Lung (tissue), 12 donors: Measurements from ENCODE around the gene OSBPL6. TPM values are rescaled to one million over a fixed set of nuclear protein-coding genes. Genes with fewer than 3 reads are reported as not detected.
A peak's percentile ranks its signal among the peaks of the same experiment; 100 is the strongest.

Source experiments
- ATAC-seq: fragments of 200-7000 bp; cut with Tn5 transposase; one replicate; pipeline ENCODE4 v1.9.1; 2020; ENCODE audit warnings: moderate number of reproducible peaks; ENCODE audit not compliant: insufficient read depth, low FRiP score
- DNase-seq, 3 donors: peaks; one replicate each; pipeline ENCODE4 v3.0.0-alpha.2; 2013 to 2017
- H3K27ac ChIP-seq, 2 donors: one replicate each; pipeline ENCODE4 v1.5.1; 2013; ENCODE audit warnings: mild to moderate bottlenecking in 2 of 2, moderate library complexity in 2 of 2, control low read depth in 1 of 2, inconsistent platforms in 1 of 2, low read depth in 1 of 2, low read length in 1 of 2
- H3K27me3 ChIP-seq, 3 donors: one replicate each; pipeline ENCODE4 v1.5.1; 2013; ENCODE audit warnings: low read length in 2 of 3; ENCODE audit not compliant: control insufficient read depth in 3 of 3, insufficient read depth in 3 of 3
- H3K36me3 ChIP-seq, 4 donors: one replicate each; pipeline ENCODE4 v1.5.1; 2013; ENCODE audit warnings: low read length in 4 of 4, mild to moderate bottlenecking in 1 of 4, moderate library complexity in 1 of 4; ENCODE audit not compliant: control insufficient read depth in 4 of 4, insufficient read depth in 4 of 4
- H3K4me1 ChIP-seq, 5 donors: one replicate each; pipeline ENCODE4 v1.5.1; 2013; ENCODE audit warnings: low read length in 5 of 5, mild to moderate bottlenecking in 2 of 5, moderate library complexity in 1 of 5; ENCODE audit not compliant: control insufficient read depth in 5 of 5, insufficient read depth in 5 of 5
- H3K4me3 ChIP-seq: one replicate; pipeline ENCODE4 v1.5.1; 2013; ENCODE audit warnings: mild to moderate bottlenecking, control low read depth, moderate library complexity
- H3K9ac ChIP-seq, 2 donors: one replicate each; pipeline ENCODE4 v1.5.1; 2013; ENCODE audit warnings: low read length in 2 of 2, control low read depth in 1 of 2; ENCODE audit not compliant: insufficient read depth in 1 of 2
- H3K9me3 ChIP-seq, 4 donors: one replicate each; pipeline ENCODE4 v1.5.1; 2013; ENCODE audit warnings: low read length in 3 of 4, mild to moderate bottlenecking in 1 of 4, moderate library complexity in 1 of 4; ENCODE audit not compliant: control insufficient read depth in 4 of 4, insufficient read depth in 3 of 4
- CTCF ChIP-seq: IDR thresholded peaks from 2 replicates; pipeline ENCODE4 v1.5.1; 2012; ENCODE audit warnings: mild to moderate bottlenecking; ENCODE audit errors: control extremely low read depth, extremely low read depth
- WGBS, 2 donors: extraction: QIAGEN DNeasy Blood & Tissue Kit; methylation state at CpG; one replicate each; pipeline ENCODE4 v1.1.7; 2013; 5-methylcytosine and 5-hydroxymethylcytosine counted together
- polyA plus RNA-seq, 2 donors: library from polyadenylated mRNA; stranded (reverse); fragments of 200-250 nt; gene quantifications; one replicate each; pipeline ENCODE4 v1.2.1, GENCODE V29; 2013
- total RNA-seq, 2 donors: library from RNA; depleted of rRNA in 1 of 2; stranded (reverse); fragments of >200 nt in 1 of 2; gene quantifications; one replicate each; pipeline ENCODE4 v1.2.1, GENCODE V29; 2014 to 2021
- donor health status: control.
- donor health status: control.
- donor health status: Bipolar disorder and iron deficiency.
- donor health status: healthy.
- donor health status: DM: yes; HTN: yes; CAD: no.

OSBPL6 gene
- total and polyA plus RNA-seq, 4 donors, result 1.9 to 23.5 (median 7.8) TPM

GRCh38 chr2:178330175-178331017 is 136.1 kb downstream of the OSBPL6 start:
- no peaks in the 10 kb centered on the region for H3K27me3 ChIP-seq
- H3K4me1 ChIP-seq, result no peaks in the 10 kb centered on the region
- H3K4me3 ChIP-seq, result no peak overlapping the region
- H3K27ac ChIP-seq, result no peak overlapping the region
- no peak overlapping the region for H3K9ac ChIP-seq
- no peaks in the 10 kb centered on the region for H3K9me3 ChIP-seq
- H3K36me3 ChIP-seq, result no peaks in the 10 kb centered on the region
- 66 to 81% methylated on average over 8 of the region's 8 CpGs for WGBS, 2 donors
- no peak for TF ChIP-seq CTCF
- peak in 2 of 3 donors; percentile 25 to 48 for DNase-seq
- no peak for ATAC-seq

- no peaks in the 10 kb centered on the region for H3K27me3 ChIP-seq
- no peak overlapping the region for H3K4me3 ChIP-seq
- H3K27ac ChIP-seq, result peak overlapping the region in 1 of 2 donors; percentile 72
- no peak for ATAC-seq
- no peaks in the 10 kb centered on the region for H3K4me1 ChIP-seq
- no peak overlapping the region for H3K9ac ChIP-seq
- TF ChIP-seq CTCF, result no peak
- H3K9me3 ChIP-seq, result no peaks in the 10 kb centered on the region
- no peaks in the 10 kb centered on the region for H3K36me3 ChIP-seq
- 85 to 94% methylated on average over 9 of the region's 9 CpGs for WGBS, 2 donors
- DNase-seq, result peak in 2 of 3 donors; percentile 36 to 55
These were observed 137.4 kb downstream of the OSBPL6 start for GRCh38 chr2:178331474-178332432.

GRCh38 chr2:178333851-178334250 is 139.5 kb downstream of the OSBPL6 start:
- ATAC-seq (no peak), DNase-seq (no peak)
- no peaks in the 10 kb centered on the region for H3K4me1 ChIP-seq
- WGBS, 2 donors, result 62 to 79% methylated on average over 3 of the region's 3 CpGs
- no peaks in the 10 kb centered on the region for H3K9me3 ChIP-seq
- no peak overlapping the region for H3K9ac ChIP-seq
- H3K27ac ChIP-seq, result no peak overlapping the region
- H3K4me3 ChIP-seq, result no peak overlapping the region
- H3K36me3 ChIP-seq, result no peaks in the 10 kb centered on the region
- H3K27me3 ChIP-seq, result no peaks in the 10 kb centered on the region
- no peak for TF ChIP-seq CTCF
